DOHH2 (cell line): Measurements from ENCODE around the gene CATSPER1.

ENCODE experiments used
- H3F3A ChIP-seq: fragments of 200-600 bp; sonication (generic), shearing (Covaris generic); 2 replicates; pipeline ENCODE4 v1.6.0; 2016; ENCODE audit warnings: antibody characterized with exemption, mild to moderate bottlenecking; ENCODE audit not compliant: control insufficient read depth, insufficient read depth
- H3K27ac ChIP-seq: fragments of 200-600 bp; sonication (generic); 2 replicates; pipeline ENCODE4 v1.5.1; 2014; ENCODE audit warnings: low read depth, mild to moderate bottlenecking, low read length, moderate library complexity
- H3K27me3 ChIP-seq: fragments of 200-600 bp; sonication (generic); 2 replicates; pipeline ENCODE4 v1.6.1; 2014; ENCODE audit warnings: mild to moderate bottlenecking, low read length, mixed read lengths; ENCODE audit not compliant: control insufficient read depth
- H3K36me3 ChIP-seq: fragments of 200-600 bp; sonication (generic); 2 replicates; pipeline ENCODE4 v1.6.1; 2014; ENCODE audit warnings: mild to moderate bottlenecking, low read length, moderate library complexity, mixed read lengths; ENCODE audit not compliant: control insufficient read depth
- H3K4me1 ChIP-seq: fragments of 200-600 bp; sonication (generic); 2 replicates; pipeline ENCODE4 v1.6.1; 2014; ENCODE audit warnings: mild to moderate bottlenecking, low read length, mixed read lengths; ENCODE audit not compliant: control insufficient read depth
- H3K4me2 ChIP-seq: fragments of 200-600 bp; sonication (generic); 2 replicates; pipeline ENCODE4 v1.6.0; 2014; ENCODE audit warnings: mild to moderate bottlenecking, low read length, moderate library complexity
- H3K4me3 ChIP-seq: fragments of 200-600 bp; sonication (generic); 2 replicates; pipeline ENCODE4 v1.5.1; 2014; ENCODE audit warnings: mild to moderate bottlenecking, low read length, mixed read lengths
- H3K79me2 ChIP-seq: fragments of 200-600 bp; sonication (generic); 2 replicates; pipeline ENCODE4 v1.6.1; 2014; ENCODE audit warnings: mild to moderate bottlenecking, low read length, mixed read lengths; ENCODE audit not compliant: control insufficient read depth
- H3K9me2 ChIP-seq: fragments of 200-600 bp; sonication (generic); replicated peaks from 2 replicates; pipeline ENCODE4 v1.6.1; 2014; ENCODE audit warnings: mild to moderate bottlenecking, low read length, mixed read lengths; ENCODE audit not compliant: control insufficient read depth
- H3K9me3 ChIP-seq: fragments of 200-600 bp; sonication (generic); 2 replicates; pipeline ENCODE4 v1.6.1; 2014; ENCODE audit warnings: antibody characterized with exemption, low read length, mixed read lengths; ENCODE audit not compliant: control insufficient read depth, insufficient read depth
- H4K20me1 ChIP-seq: fragments of 200-600 bp; sonication (generic); 2 replicates; pipeline ENCODE4 v1.6.0; 2014; ENCODE audit warnings: low read depth, mild to moderate bottlenecking, antibody characterized with exemption, low read length, moderate library complexity; ENCODE audit not compliant: control insufficient read depth, insufficient read depth
- EZH2phosphoT487 ChIP-seq: fragments of 200-600 bp; sonication (generic); IDR thresholded peaks from 2 replicates; pipeline ENCODE4 v1.6.1; 2017; ENCODE audit warnings: borderline replicate concordance, mild to moderate bottlenecking, antibody characterized with exemption, low read length, moderate library complexity, mixed read lengths
- TF ChIP-seq, protein P1 (sequence below): fragments of 200-600 bp; sonication (generic); IDR thresholded peaks from one replicate; pipeline ENCODE4 v1.5.1; 2014; ENCODE audit warnings: antibody characterized with exemption, mild to moderate bottlenecking, low read depth, low read length; ENCODE audit not compliant: poor library complexity, severe bottlenecking

Gene CATSPER1

GRCh38 chr11:65978391-65979238 is 47.7 kb downstream of the CATSPER1 start:
- no peaks in the 10 kb centered on the region for H3F3A ChIP-seq
- H3K27me3 ChIP-seq: no peaks in the 10 kb centered on the region
- H3K4me3 ChIP-seq: no peak overlapping the region
- no peaks in the 10 kb centered on the region for H3K79me2 ChIP-seq
- no peaks in the 10 kb centered on the region for H3K9me2 ChIP-seq
- H3K27ac ChIP-seq: no peak overlapping the region
- no peaks in the 10 kb centered on the region; the same call in 1 of the 2 replicates for H4K20me1 ChIP-seq
- peaks cover 24% of the 10 kb centered on the region for H3K36me3 ChIP-seq
- H3K4me2 ChIP-seq: no peak overlapping the region
- H3K4me1 ChIP-seq: no peaks in the 10 kb centered on the region
- no peaks in the 10 kb centered on the region for H3K9me3 ChIP-seq
- TF ChIP-seq, protein P1, sequence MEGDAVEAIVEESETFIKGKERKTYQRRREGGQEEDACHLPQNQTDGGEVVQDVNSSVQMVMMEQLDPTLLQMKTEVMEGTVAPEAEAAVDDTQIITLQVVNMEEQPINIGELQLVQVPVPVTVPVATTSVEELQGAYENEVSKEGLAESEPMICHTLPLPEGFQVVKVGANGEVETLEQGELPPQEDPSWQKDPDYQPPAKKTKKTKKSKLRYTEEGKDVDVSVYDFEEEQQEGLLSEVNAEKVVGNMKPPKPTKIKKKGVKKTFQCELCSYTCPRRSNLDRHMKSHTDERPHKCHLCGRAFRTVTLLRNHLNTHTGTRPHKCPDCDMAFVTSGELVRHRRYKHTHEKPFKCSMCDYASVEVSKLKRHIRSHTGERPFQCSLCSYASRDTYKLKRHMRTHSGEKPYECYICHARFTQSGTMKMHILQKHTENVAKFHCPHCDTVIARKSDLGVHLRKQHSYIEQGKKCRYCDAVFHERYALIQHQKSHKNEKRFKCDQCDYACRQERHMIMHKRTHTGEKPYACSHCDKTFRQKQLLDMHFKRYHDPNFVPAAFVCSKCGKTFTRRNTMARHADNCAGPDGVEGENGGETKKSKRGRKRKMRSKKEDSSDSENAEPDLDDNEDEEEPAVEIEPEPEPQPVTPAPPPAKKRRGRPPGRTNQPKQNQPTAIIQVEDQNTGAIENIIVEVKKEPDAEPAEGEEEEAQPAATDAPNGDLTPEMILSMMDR: no peak
- TF ChIP-seq EZH2phosphoT487: no peak

DNA sequence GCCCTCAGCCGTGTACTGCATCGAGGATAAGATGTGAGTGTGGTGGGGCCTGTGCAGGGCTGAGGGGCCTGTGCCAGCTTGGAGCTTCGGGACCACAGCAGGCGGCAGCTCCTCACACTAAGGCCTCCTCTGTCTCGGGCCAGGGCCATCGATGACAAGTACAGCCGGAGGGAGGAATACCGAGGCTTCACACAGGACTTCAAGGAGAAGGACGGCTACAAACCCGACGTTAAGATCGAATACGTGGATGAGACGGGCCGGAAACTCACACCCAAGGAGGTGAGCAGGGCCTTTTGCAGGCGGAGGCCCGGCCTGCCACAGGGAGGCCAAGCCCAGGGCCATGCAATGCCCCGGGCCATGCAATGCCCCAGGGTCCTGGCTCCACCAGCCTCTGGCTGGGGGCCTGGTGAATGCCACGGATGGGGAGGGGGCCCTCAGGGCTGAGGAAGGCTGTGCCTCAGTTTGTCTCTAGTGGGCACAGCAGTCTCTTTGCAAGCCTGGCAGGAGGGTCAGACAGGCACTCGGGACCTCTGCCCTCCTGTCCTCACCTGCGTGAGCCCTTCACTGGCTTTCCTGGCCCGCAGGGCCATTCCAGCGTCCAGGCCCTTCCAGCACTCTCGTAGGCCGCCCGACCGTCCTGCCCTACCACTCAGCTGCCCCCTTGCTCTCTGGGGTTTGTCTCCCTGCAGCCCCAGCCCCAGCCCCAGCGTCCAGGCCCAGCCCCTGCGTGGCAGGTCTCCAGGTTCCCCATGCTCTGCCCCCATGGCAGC is 48.5 kb downstream of the CATSPER1 start:
- Histone ChIP-seq H3K79me2 (no peaks in the 10 kb centered on the region), H3K27me3 (no peaks in the 10 kb centered on the region), H4K20me1 (no peaks in the 10 kb centered on the region; the same call in 1 of the 2 replicates), H3K27ac (no peak overlapping the region), H3K9me2 (no peaks in the 10 kb centered on the region), H3K36me3 (peaks cover 31% of the 10 kb centered on the region), H3F3A (no peaks in the 10 kb centered on the region), H3K4me1 (no peaks in the 10 kb centered on the region), H3K4me2 (no peak overlapping the region), H3K4me3 (no peak overlapping the region), H3K9me3 (no peaks in the 10 kb centered on the region)
- TF ChIP-seq, protein P1: no peak
- TF ChIP-seq EZH2phosphoT487: no peak

DNA sequence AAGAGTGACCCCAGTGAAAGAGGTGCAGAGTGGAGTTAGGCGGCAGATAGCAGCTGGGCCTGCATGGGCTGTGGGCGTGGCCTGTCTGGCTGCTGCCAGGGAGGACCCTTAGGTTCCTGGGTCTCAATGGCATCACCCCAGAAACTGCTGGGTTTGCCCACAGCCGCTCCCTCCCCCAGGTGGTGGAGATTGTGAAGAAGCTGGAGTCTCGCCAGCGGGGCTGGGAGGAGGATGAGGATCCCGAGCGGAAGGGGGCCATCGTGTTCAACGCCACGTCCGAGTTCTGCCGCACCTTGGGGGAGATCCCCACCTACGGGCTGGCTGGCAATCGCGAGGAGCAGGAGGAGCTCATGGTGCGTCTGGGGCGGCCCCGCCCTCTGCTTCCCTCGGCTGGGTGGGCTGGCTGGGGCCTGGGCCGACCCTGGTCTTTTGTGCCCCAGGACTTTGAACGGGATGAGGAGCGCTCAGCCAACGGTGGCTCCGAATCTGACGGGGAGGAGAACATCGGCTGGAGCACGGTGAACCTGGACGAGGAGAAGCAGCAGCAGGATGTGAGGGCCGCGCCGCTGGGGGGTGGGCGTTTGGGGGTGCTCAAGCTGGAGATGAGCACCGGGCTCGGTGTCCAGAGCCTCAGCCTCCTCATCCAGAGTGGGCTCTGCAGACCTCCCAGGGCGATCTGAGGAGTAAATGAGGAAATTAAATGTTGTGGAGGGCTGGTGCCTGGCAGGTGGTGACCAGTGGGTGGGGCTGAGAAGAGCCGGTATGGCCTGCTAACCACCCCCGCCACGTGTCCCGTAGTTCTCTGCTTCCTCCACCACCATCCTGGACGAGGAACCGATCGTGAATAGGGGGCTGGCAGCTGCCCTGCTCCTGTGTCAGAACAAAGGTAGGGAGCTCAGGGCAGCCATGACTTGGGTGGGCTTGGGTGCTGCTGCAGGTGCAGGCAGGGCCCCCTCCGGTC is 49.8 kb downstream of the CATSPER1 start:
- H3K27me3 ChIP-seq: no peaks in the 10 kb centered on the region
- TF ChIP-seq EZH2phosphoT487: no peak
- TF ChIP-seq, protein P1: no peak
- no peak overlapping the region for H3K4me2 ChIP-seq
- no peak overlapping the region for H3K27ac ChIP-seq
- H4K20me1 ChIP-seq: no peaks in the 10 kb centered on the region; the same call in 1 of the 2 replicates
- H3K9me2 ChIP-seq: no peaks in the 10 kb centered on the region
- no peaks in the 10 kb centered on the region for H3K4me1 ChIP-seq
- H3K9me3 ChIP-seq: no peaks in the 10 kb centered on the region
- peaks cover 39% of the 10 kb centered on the region for H3K36me3 ChIP-seq
- no peak overlapping the region for H3K4me3 ChIP-seq
- H3K79me2 ChIP-seq: no peaks in the 10 kb centered on the region
- H3F3A ChIP-seq: no peaks in the 10 kb centered on the region
